GM12878 (cell line): ENCODE results near the gene DNAH3. TPM values are rescaled to one million over a fixed set of nuclear protein-coding genes. Genes with fewer than 3 reads are reported as not detected.

Experiments
- ATAC-seq: fragments of 200-7000 bp; cut with Tn5 transposase; 3 replicates; pipeline ENCODE4 v1.9.1; 2020; ENCODE audit warnings: mild to moderate bottlenecking, moderate library complexity
- BruUV-seq: library from RNA; stranded (reverse); fragments of 400-500 nt; replicated peaks from 2 replicates; lab custom pipeline; 2021; lab: Mats Ljungman, UMichigan
- CTCF ChIA-PET: fragments of 300-600 bp; sonication (Branson Sonifier 250); formaldehyde crosslinking; extraction: SDS; loops from one replicate; lab custom pipeline; 2021; ENCODE audit warnings: inconsistent platforms; lab: Yijun Ruan, JAX
- POLR2A ChIA-PET: fragments of 350-600 bp; formaldehyde crosslinking; extraction: SDS; loops from one replicate; lab custom pipeline; 2021; ENCODE audit warnings: inconsistent platforms; lab: Charles Lee
- RAD21 ChIA-PET: fragments of 300-600 bp; sonication (Branson Sonifier 250); formaldehyde crosslinking; loops from one replicate; lab custom pipeline; 2023; ENCODE audit warnings: antibody characterized with exemption; ENCODE audit not compliant: unreplicated experiment; lab: Charles Lee
- SMC1A ChIA-PET: fragments of 300-600 bp; sonication (Branson Sonifier 250); formaldehyde crosslinking; loops from one replicate; lab custom pipeline; 2023; ENCODE audit not compliant: unreplicated experiment, uncharacterized antibody; lab: Charles Lee
- DNase-seq: peaks from one replicate; pipeline ENCODE4 v3.0.0-alpha.2; 2011; ENCODE audit warnings: low read depth, low spot score
- FAIRE-seq: peaks from 3 replicates; lab custom pipeline; 2011; peaks lifted over from hg19 to GRCh38; lab: Jason Lieb, UNC
- H2AFZ ChIP-seq: 2 replicates; pipeline ENCODE4 v1.6.0; 2011; ENCODE audit warnings: low read depth, low read length, control low read depth; ENCODE audit not compliant: control insufficient read depth
- H3K27ac ChIP-seq: 2 replicates; pipeline ENCODE4 v1.5.1; 2011; ENCODE audit warnings: control low read depth; ENCODE audit not compliant: control insufficient read depth, insufficient read depth
- H3K27me3 ChIP-seq, 2 experiments: replicated peaks in 1 of 2; 2 replicates each; pipeline versions ENCODE4 v1.6.0 to v1.6.1; 2011; ENCODE audit warnings: low read length in 1 of 2; ENCODE audit not compliant: control insufficient read depth in 2 of 2, insufficient read depth in 2 of 2
- H3K36me3 ChIP-seq, 2 experiments: 2 replicates each; pipeline ENCODE4 v1.5.1; 2011; ENCODE audit warnings: low read length in 1 of 2; ENCODE audit not compliant: control insufficient read depth in 2 of 2, insufficient read depth in 2 of 2
- H3K4me1 ChIP-seq: 2 replicates; pipeline ENCODE4 v1.6.1; 2011; ENCODE audit warnings: mild to moderate bottlenecking, low read length, moderate library complexity, mixed read lengths; ENCODE audit not compliant: control insufficient read depth, insufficient read depth
- H3K4me2 ChIP-seq: 2 replicates; pipeline ENCODE4 v1.6.0; 2011; ENCODE audit warnings: control low read depth; ENCODE audit not compliant: control insufficient read depth, insufficient read depth
- H3K4me3 ChIP-seq: fragments of 200-600 bp; sonication (generic); 2 replicates; pipeline ENCODE4 v1.5.1; 2016
- H3K79me2 ChIP-seq: 2 replicates; pipeline ENCODE4 v1.6.0; 2011; ENCODE audit warnings: low read length; ENCODE audit not compliant: control insufficient read depth, insufficient read depth
- H3K9ac ChIP-seq: 2 replicates; pipeline ENCODE4 v1.8.0; 2011; ENCODE audit warnings: low read length, control low read depth, mixed read lengths; ENCODE audit not compliant: control insufficient read depth, insufficient read depth
- H3K9me3 ChIP-seq: replicated peaks from 3 replicates; pipeline ENCODE4 v1.5.1; 2011; ENCODE audit warnings: mild to moderate bottlenecking, low read length; ENCODE audit not compliant: control insufficient read depth, insufficient read depth
- H4K20me1 ChIP-seq: 2 replicates; pipeline ENCODE4 v1.6.0; 2011; ENCODE audit not compliant: control insufficient read depth, insufficient read depth
- BCL11A ChIP-seq: IDR thresholded peaks from 2 replicates; pipeline ENCODE4 v1.6.1; 2011; ENCODE audit warnings: low read depth, low read length
- CBFB ChIP-seq: IDR thresholded peaks from 2 replicates; pipeline ENCODE4 v1.6.1; 2016; ENCODE audit warnings: antibody characterized with exemption, low read depth
- CREB1 ChIP-seq: IDR thresholded peaks from 2 replicates; pipeline ENCODE4 v1.6.1; 2012; ENCODE audit warnings: low read depth, mild to moderate bottlenecking, inconsistent platforms
- EGR1 ChIP-seq, 2 experiments: IDR thresholded peaks; 1 replicate in 1 of 2; 2 replicates in 1 of 2; pipeline ENCODE4 v1.6.1; 2011 to 2012; ENCODE audit warnings: low read depth in 2 of 2, low read length in 2 of 2, borderline replicate concordance in 1 of 2, mild to moderate bottlenecking in 1 of 2, moderate library complexity in 1 of 2
- GATAD2B ChIP-seq: fragments of 450-650 bp; conservative IDR thresholded peaks from 2 replicates; pipeline ENCODE4 v1.6.1; 2017; ENCODE audit warnings: low read depth, mild to moderate bottlenecking, moderate library complexity
- IKZF2 ChIP-seq, 2 experiments: fragments of 450-650 bp; IDR thresholded peaks; 2 replicates each; pipeline ENCODE4 v1.6.1; 2017; ENCODE audit warnings: mild to moderate bottlenecking in 2 of 2, moderate library complexity in 2 of 2
- NFXL1 ChIP-seq: fragments of 450-650 bp; IDR thresholded peaks from 2 replicates; pipeline ENCODE4 v1.6.1; 2017; ENCODE audit warnings: antibody characterized with exemption, mild to moderate bottlenecking, borderline replicate concordance
- NR2F1 ChIP-seq: fragments of 450-650 bp; conservative IDR thresholded peaks from 2 replicates; pipeline ENCODE4 v1.6.1; 2017; ENCODE audit warnings: mild to moderate bottlenecking
- POU2F2 ChIP-seq: IDR thresholded peaks from 3 replicates; pipeline ENCODE4 v1.6.1; 2011; ENCODE audit warnings: low read depth, mild to moderate bottlenecking, low read length, borderline replicate concordance
- SREBF1 ChIP-seq: IDR thresholded peaks from 2 replicates; pipeline ENCODE4 v1.6.1; 2012; ENCODE audit warnings: mild to moderate bottlenecking, low read length
- SREBF2 ChIP-seq: IDR thresholded peaks from 2 replicates; pipeline ENCODE4 v1.6.1; 2012; ENCODE audit warnings: mild to moderate bottlenecking, low read length
- SUPT20H ChIP-seq: IDR thresholded peaks from 2 replicates; pipeline ENCODE4 v1.6.1; 2011; ENCODE audit warnings: low read depth, mild to moderate bottlenecking, low read length, moderate library complexity, borderline replicate concordance; ENCODE audit not compliant: control insufficient read depth
- TAF1 ChIP-seq: IDR thresholded peaks from 2 replicates; pipeline ENCODE4 v1.6.1; 2011; ENCODE audit warnings: mild to moderate bottlenecking, low read depth, low read length, borderline replicate concordance
- TCF12 ChIP-seq: IDR thresholded peaks from 2 replicates; pipeline ENCODE4 v1.6.1; 2011; ENCODE audit warnings: low read depth, mild to moderate bottlenecking, low read length
- TCF7 ChIP-seq: IDR thresholded peaks from 2 replicates; pipeline ENCODE4 v1.6.1; 2014; ENCODE audit warnings: antibody characterized with exemption, borderline replicate concordance
- ZBED1 ChIP-seq: IDR thresholded peaks from 2 replicates; pipeline ENCODE4 v1.6.1; 2016; ENCODE audit warnings: borderline replicate concordance
- ZNF217 ChIP-seq: fragments of 450-650 bp; IDR thresholded peaks from 2 replicates; pipeline ENCODE4 v1.6.1; 2017; ENCODE audit warnings: antibody characterized with exemption, mild to moderate bottlenecking
- in situ Hi-C: fragments of 300-500 bp; cut with MboI; formaldehyde crosslinking; loops from 9 replicates; pipeline ENCODE4 v1.14.3; 2018; ENCODE audit warnings: mixed read lengths
- intact Hi-C: fragments of 100-400 bp; cut with micrococcal nuclease; formaldehyde crosslinking; loops from one replicate; pipeline ENCODE4 v1.14.2; 2022; ENCODE audit not compliant: unreplicated experiment
- polyA plus RNA-seq, 11 experiments: library from polyadenylated mRNA; depleted of rRNA in 4 of 11; unstranded in 6 of 11; stranded (reverse) in 5 of 11; fragments of >200 nt; fragmentation: Nextera tagmentation in 4 of 11; fragmentation: Illumina TruSeq in 1 of 11; extraction: Ambion mirVana in 4 of 11; extraction: Trizol in 1 of 11; gene quantifications; 1 replicate in 1 of 11; 2 replicates in 10 of 11; pipeline versions ENCODE4 v1.2.1 to v1.2.3, GENCODE V29; 2011 to 2016; ENCODE audit warnings: inconsistent platforms in 2 of 11, missing spikeins in 2 of 11, low read depth in 1 of 11
- total RNA-seq, 4 experiments: library from RNA; depleted of rRNA in 3 of 4; stranded (reverse); fragments of >200 nt in 3 of 4; fragmentation: Illumina TruSeq in 1 of 4; extraction: Trizol in 1 of 4; gene quantifications; 2 replicates each; pipeline versions ENCODE4 v1.2.1 to v1.2.3, GENCODE V29; 2013 to 2021

DNAH3 gene
- total and polyA plus RNA-seq, 10 of the 15 experiments (the other 5 are each of a cell fraction or from before 2014, with no cell fraction given): under 0.01 to 0.04 (median 0.04) TPM; not detected in 5

- TF ChIP-seq ZNF217: no peak
- TF ChIP-seq IKZF2 (IDR thresholded peaks at IDR 0.05): no peak
- TF ChIP-seq NFXL1: no peak
- no peak for TF ChIP-seq SREBF1
- TF ChIP-seq EGR1 (IDR thresholded peaks at IDR 0.05; ENCODE audit: borderline replicate concordance in 1 of 2, low read depth in 2 of 2, low read length in 2 of 2): no peak
- TF ChIP-seq NR2F1: no peak
Measured at GRCh38 chr16:21192991-21193390, 42.3 kb upstream of the DNAH3 start (continued).

GRCh38 chr16:21190599-21190998 lies 40.0 kb upstream of the DNAH3 start:
- POLR2A ChIA-PET: no interaction called here
- no peak for ATAC-seq
- no peak for FAIRE-seq
- in situ Hi-C loops: no loop called here
- Histone ChIP-seq H3K9ac (no peak overlapping the region), H3K79me2 (no peaks in the 10 kb centered on the region), H3K9me3 (no peaks in the 10 kb centered on the region; the same call in 1 of the 3 replicates), H4K20me1 (no peaks in the 10 kb centered on the region), H3K36me3 (no peaks in the 10 kb centered on the region), H3K27me3 (no peaks in the 10 kb centered on the region), H2AFZ (no peak overlapping the region), H3K27ac (no peak overlapping the region), H3K4me1 (peaks cover 10% of the 10 kb centered on the region), H3K4me3 (no peak overlapping the region), H3K4me2 (no peak overlapping the region)
- SMC1A ChIA-PET: interaction anchor here (1.6 to 4.0 kb wide), 5 partner anchors 9 to 1494 kb away, joined by 3 to 29 read pairs (median 9); partner anchors contain the start of genes CRYM and LDAF1
- BruUV-seq: no TSS peak
- no peak for DNase-seq
- CTCF ChIA-PET: interaction anchor here (1.0 to 5.7 kb wide), 7 partner anchors 10 to 1495 kb away, joined by 3 to 75 read pairs (median 5); partner anchors contain the start of gene CRYM
- RAD21 ChIA-PET: no interaction called here
- intact Hi-C loops: no loop called here
- TF ChIP-seq GATAD2B (no peak), CBFB (no peak), TCF12 (no peak), SREBF2 (no peak), CREB1 (no peak), SUPT20H (no peak), POU2F2 (no peak), TCF7 (no peak), BCL11A (no peak), ZBED1 (no peak), TAF1 (no peak)
